GM12873 (cell line): Measurements from ENCODE around the gene NDUFA13.

Experiments
- CTCF ChIP-seq: IDR thresholded peaks from 2 replicates; pipeline ENCODE4 v1.5.1; 2012; ENCODE audit warnings: low read depth, mild to moderate bottlenecking, moderate library complexity, low read length, control low read depth; ENCODE audit not compliant: insufficient read depth; ENCODE audit errors: missing control alignments

Gene NDUFA13

GRCh38 chr19:19550485-19550929, 34.5 kb downstream of the NDUFA13 start:
- TF ChIP-seq CTCF: no peak

GRCh38 chr19:19550972-19551852, 35.2 kb downstream of the NDUFA13 start:
- no peak for TF ChIP-seq CTCF

DNA sequence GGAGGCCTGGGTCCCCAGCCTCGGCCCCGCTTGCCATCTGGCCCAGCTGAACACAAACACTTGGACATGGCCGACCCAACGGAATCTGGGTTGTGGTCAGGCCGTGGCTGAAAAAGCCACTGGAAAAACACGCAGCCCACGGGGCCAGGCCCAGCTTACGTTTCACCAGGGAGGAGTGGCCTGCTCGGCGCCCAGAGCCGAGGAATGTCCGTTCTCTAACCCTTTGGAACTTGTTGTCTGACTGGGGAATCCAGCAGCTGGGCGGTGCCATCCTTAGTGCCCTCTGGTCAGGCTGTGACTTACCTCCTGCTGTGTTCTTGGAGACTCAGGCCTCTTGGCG, 35.8 kb downstream of the NDUFA13 start:
- no peak for TF ChIP-seq CTCF

GRCh38 chr19:19552798-19553197, 36.8 kb downstream of the NDUFA13 start:
- TF ChIP-seq CTCF: peak; percentile 76

DNA sequence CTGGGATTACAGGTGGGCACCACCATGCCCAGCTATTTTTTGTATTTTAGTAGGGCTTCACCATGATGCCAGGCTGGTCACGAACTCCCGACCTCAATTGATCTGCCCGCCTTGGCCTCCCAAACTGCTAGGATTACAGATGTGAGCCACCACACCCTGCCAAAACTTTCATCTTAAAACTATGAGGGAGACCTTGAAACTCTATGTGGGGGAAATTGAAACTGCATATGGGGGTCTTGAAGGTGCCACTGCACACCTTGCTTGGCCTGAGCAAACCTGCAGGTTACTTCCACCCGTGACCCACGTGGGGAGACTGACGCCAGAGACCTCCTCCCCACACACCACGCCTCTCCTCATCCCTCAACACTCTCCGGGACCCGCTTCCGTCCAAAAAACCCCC, 37.6 kb downstream of the NDUFA13 start:
- no peak for TF ChIP-seq CTCF

DNA sequence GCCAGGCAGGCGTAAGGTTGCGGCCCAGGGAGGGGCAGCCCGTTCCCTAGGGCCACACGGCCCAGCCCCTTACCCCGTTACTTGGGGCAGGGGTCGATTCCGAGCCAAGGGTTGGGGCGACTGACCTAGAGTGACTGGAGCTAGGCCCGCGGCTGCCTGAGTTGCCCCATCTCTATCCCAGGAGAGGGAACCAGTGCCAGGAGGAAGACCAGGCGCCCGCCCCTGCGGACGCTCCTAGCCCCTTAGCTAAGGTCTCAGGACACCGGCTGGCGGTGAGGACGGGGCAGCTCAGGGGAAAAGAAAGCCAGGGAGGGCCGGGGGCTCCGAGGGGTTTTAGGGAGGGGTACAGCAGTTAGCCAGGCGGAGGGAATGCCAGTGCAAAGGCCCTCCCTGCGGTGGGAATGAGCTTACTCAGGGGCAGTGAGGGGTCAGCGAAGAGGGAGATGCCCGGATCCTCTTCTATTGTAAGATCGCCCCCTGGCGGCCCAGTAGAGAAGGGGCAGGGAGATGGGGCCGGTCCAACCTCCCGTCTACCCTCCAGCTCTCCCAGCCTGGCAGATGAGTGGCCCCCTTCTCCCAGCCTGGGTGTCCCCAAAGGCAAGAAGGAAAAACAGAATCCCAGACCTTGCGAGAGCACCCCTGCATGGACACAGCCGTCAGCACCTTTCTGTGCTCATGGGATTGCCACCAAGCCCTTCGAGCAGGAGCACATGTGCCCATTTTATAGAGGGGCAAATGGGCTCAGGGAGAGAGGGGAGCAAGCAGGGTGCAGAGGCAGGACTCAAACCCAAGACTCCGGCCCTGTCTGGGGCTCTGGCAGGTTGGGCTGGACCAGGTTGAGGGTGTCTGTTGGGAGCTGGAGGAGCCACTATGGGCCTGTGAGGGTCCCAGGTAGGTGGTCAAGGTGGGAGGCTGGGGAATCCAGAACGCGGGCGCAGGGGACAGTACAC, 38.3 kb downstream of the NDUFA13 start:
- TF ChIP-seq CTCF: peak; percentile 88

DNA sequence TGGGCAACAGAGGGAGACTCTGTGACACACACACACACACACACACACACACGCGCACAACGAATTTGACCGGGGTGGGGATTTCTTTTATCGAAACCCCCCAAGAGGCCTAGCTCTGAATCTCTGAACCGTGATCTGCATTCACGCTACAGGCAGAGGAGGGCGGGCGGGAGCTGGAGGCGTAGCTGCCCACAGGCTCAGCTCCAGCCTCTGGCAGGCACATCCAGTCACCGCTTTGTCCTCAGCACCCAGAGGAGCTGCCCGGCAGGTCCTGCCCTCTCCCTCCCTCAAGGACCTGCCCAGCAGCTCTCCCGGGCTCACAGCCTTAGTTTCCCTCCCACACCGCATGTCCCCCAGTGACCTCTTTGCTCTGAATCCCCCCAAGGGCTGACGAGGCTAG, 42.0 kb downstream of the NDUFA13 start:
- TF ChIP-seq CTCF: no peak
